NCI-H2196 treated with DMSO at 0.1 percent for 48 hours (cell line): ENCODE results near the gene SPA17.
A peak's percentile ranks its signal among the peaks of the same experiment; 100 is the strongest.

ENCODE experiments used
- DNase-seq: peaks from one replicate; lab custom pipeline; 2025; ENCODE audit not compliant: unreplicated experiment; lab: John Stamatoyannopoulos, UW

Gene SPA17

GRCh38 chr11:124661553-124661952, 12.2 kb upstream of the SPA17 start:
- no peak for DNase-seq

- DNase-seq, result no peak
These were observed 11.6 kb upstream of the SPA17 start for GRCh38 chr11:124662106-124662505.

DNA sequence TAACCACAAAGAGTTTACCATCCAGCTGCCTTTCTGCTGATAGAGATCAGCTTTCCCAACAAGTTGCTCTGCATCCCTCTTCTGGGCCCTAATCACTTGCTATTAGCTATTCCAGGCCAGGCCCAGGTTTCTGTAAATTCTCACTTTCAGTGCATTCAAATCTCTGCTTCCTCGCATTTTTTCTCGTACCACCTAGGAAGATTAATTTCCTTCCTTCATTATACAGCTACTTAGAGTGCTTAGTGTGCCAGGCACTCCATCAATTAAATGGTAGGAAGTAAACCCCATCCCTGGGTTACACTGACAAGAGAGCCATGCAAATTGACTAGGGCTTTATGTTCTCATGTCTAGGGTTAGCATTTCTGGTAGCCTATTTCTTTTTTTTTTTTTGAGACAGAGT, 9.8 kb upstream of the SPA17 start:
- DNase-seq, result no peak

- DNase-seq, result no peak
These were observed 6.1 kb upstream of the SPA17 start for GRCh38 chr11:124667601-124668000.

DNA sequence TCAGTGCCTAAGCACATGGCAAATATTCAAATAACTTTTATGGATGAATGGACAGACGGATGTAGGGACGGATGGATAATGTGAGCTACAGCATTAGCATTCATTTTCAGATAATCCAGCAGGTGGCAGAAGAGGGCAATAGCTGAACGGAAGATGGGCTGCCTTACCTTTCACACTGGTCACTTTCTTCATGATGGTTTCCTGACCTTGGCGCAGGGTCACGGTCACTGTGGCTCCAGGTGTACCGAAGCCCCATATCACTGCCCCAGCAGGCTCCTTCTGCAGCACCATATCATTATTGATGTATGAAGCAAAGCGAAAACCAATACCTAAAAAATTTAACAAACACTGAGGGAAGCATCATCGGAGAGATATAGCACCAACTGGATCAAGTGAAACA, 4.5 kb upstream of the SPA17 start:
- peak; percentile 77 for DNase-seq

GRCh38 chr11:124670732-124671131, 3.0 kb upstream of the SPA17 start:
- no peak for DNase-seq

DNA sequence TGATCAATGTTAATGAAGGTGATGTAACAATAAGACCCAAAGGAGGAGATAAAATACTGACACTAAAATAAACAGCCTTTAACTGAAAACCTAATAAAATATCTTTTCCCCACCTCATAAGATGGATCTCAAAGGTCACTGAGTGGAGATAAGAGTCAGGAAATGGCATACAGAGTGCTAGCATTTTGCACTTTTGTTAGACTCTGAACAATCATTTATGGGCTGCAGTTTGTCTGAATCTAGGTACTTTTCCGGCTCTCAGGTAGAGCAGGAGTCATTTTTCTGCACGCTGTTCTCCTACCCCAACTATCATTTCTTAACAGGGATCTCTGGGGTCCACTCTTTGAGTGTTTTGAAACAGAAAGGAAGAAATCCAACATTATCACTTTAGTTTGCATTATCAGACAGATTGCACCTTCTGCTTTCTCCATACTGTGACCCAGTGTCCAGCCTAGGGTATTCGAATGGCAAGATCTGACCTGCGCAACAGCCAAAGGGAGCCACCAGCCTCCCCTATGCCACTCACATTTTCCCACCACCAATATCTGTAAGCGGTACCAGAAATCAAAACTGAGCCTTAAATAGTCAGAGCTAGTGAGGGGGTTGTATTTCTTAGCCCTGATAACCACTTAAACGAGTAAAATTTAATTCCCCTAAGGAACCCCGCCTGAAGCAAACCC, 1.0 kb upstream of the SPA17 start:
- DNase-seq, result no peak

- DNase-seq, result no peak
These were observed 439 bp downstream of the SPA17 start for GRCh38 chr11:124674168-124674517.

DNA sequence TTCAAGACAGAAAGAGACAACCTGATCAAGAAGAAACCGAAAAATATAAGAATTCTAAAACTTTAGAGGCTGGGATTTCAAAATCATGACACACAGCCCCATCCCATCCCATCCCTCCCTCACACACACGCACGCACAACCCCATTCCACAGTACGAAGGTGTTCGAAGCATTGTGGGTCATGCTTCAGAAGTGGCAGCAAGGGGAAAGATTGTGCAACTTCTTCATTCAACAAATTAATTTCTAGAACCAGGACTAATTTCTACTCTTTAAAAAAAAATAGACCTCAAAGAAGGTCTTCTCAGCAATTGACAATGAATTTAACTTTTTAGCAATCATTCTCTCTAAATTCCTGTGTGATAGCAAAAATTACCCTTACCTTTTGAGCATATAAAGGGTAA, 867 bp downstream of the SPA17 start:
- DNase-seq, result no peak

DNA sequence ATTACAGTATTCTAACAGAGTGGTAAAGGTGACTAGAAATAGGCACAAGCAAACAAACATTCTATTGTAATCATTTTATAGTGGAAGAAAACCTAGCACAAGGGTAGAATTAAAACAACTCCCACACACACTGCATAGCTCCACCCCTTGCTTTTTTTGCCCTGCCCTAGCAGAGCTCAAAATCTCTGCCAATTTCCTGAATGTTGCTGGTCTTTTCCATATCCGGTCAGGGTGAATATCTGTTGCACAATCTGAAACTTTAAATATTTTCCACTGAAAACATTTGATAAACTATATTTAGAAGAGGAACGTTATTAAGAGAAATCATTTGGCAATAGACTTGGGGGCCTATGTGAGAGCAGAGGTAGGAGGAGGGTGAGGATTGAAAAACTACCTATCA, 2.7 kb downstream of the SPA17 start:
- DNase-seq, result no peak

- no peak for DNase-seq
These were observed 4.7 kb downstream of the SPA17 start for GRCh38 chr11:124678416-124678815.

GRCh38 chr11:124681421-124681820, 7.7 kb downstream of the SPA17 start:
- DNase-seq, result no peak

GRCh38 chr11:124682443-124682842, 8.7 kb downstream of the SPA17 start:
- DNase-seq, result no peak

- DNase-seq, result no peak
These were observed 19.4 kb downstream of the SPA17 start for GRCh38 chr11:124693142-124693541.

DNA sequence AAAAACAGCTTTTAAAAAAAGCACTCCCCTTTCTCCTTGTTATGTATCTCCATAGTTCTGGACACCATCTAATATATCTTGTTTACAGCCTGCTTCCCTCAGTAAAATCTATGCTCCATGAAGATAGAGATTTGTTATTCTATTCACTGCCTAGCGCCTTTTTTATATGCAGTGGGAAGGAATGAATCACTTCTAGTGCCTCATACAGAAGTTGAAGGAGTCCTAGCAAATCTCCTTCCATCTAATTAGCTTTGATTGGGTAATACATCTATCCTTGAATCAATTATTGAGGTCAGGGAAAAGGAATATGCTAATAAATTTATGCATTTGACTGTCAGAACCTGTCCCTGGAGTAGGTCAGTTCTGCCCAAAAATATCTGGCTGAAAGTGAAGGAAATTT, 25.8 kb downstream of the SPA17 start:
- DNase-seq, result no peak

DNA sequence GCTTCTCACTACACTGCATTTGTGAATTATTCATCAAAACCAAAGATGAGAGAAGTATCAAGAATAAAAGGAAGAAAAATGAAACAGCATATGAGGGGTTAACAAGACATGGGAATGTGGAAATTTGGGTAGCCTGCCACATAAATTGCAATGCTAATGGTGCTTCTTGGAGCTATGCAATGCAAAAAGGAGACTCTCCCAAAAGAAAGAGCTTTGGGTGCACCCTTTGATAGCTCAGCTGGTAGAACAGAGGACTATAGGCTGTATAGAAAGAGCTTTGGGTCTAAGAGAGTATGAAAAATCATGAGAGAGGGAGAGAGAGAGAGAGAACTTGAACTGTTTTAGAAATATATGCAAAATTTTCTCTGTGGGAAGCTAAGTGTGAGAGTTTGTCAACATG, 26.3 kb downstream of the SPA17 start:
- DNase-seq, result no peak

DNA sequence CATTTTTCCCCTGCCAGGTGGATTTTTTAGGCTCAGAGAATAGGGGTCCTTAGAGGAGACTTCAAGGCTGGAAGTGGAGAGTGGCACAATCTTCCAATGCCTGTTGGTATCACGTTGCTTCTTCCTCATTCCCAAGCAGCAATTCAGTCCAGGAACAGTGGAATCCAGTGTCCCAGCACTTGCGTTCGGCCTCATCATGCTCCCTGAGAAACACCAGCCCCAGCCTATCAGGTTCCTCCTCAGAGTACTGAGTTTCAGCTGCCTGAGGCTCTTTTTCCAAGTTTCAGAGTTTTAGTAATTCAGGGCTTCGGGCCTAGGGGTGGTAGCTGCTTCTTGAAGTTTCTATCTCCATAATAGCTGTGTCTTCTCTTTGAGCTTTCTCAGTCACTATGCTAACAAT, 34.1 kb downstream of the SPA17 start:
- no peak for DNase-seq

DNA sequence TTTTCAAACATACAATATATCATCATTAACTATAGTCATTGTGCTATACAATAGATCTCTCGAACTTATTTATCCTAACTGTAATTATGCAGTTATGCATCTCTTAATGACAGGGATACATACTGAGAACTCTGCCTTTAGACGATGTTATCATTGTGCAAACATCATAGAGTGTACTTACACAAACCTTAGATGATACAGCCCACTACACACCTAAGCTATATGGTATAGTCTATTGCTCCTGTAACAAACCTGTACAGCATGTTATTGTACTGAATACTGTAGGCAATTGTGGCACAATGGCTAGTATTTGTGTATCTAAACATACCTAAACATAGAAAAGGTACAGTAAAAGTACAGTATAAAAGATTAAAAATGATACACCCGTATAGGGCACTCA, 38.7 kb downstream of the SPA17 start:
- no peak for DNase-seq

GRCh38 chr11:124716591-124716990, 42.9 kb downstream of the SPA17 start:
- DNase-seq, result no peak

GRCh38 chr11:124717421-124717785, 43.7 kb downstream of the SPA17 start:
- no peak for DNase-seq

DNA sequence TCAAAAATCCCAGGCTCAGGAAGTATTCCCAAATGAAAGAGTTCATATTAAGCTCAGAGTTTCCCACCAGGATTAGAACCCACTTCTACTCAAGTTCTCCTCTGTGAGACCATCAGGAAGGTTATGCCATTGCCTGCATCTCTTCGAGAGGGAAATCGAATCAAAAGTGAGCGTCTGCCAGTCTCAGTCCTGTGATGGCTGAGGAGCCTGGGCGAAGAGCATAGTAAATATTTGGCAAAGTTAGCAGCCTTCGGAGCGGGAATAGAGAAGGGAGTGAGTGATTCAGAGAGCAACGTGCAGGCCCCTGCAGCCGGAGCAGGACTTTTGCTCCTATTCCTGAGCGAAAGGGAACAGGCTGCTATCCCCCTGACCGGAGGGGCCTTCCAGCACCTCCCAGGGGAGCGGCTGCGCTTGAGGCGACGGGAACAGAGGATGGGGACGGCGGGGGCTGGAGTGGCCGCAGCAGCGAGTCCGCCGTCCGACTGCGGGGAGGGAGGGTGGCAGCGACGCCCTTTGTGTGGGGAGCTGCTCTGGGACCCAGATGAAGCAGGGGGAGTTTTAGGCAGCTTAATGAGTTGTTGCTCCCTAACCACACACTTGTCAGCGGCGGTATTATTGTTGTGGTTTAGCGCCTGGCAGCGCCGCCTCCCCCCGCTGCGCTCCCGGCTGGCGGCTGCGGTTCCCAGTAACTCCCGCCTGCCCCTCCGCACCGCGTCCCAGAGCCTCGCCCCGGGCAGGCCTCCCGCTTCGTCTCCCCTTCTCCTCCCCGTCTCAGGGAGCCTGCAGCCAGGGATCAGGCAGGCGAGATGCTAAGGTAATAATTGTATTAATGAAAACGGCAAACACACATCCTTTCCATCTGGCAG, 44.3 kb downstream of the SPA17 start:
- DNase-seq, result no peak

GRCh38 chr11:124718801-124719200, 45.1 kb downstream of the SPA17 start:
- no peak for DNase-seq

- no peak for DNase-seq
These were observed 45.8 kb downstream of the SPA17 start for GRCh38 chr11:124719534-124719933.
